Measurements from ENCODE around the gene ABI3BP.
A peak's percentile ranks its signal among the peaks of the same experiment; 100 is the strongest.

Gene ABI3BP

GRCh38 chr3:100891033-100891432, 102.2 kb downstream of the ABI3BP start:
- TF ChIP-seq CTCF (conservative IDR thresholded peaks at IDR 0.05; ENCODE audit: low read depth): no peak

GRCh38 chr3:100888881-100889280, 104.3 kb downstream of the ABI3BP start:
- no peak for TF ChIP-seq CTCF (conservative IDR thresholded peaks at IDR 0.05; ENCODE audit: low read depth)
- H3K27ac ChIP-seq: no peak overlapping the region
- ChIA-PET POLR2A (ENCODE audit: low non-redundant PET) (no interaction called here), CTCF (interaction anchor here (0.6 kb wide), 1 partner anchor 1355 kb away, joined by 4 read pairs; no protein-coding TSS in a partner anchor)
- DNase-seq (ENCODE audit: low spot score): no peak

More at GRCh38 chr3:100891033-100891432, 102.2 kb downstream of the ABI3BP start:
- H3K27ac ChIP-seq: no peak overlapping the region
- ChIA-PET POLR2A (ENCODE audit: low non-redundant PET) (no interaction called here), CTCF (no interaction called here)
- peak; percentile 21 for DNase-seq (ENCODE audit: low spot score)

GRCh38 chr3:100882571-100882984, 110.6 kb downstream of the ABI3BP start:
- no peak overlapping the region for H3K27ac ChIP-seq
- DNase-seq (ENCODE audit: low spot score): peak; percentile 12
- CTCF ChIA-PET: no interaction called here
- no peak for TF ChIP-seq CTCF (conservative IDR thresholded peaks at IDR 0.05; ENCODE audit: low read depth)
- POLR2A ChIA-PET (ENCODE audit: low non-redundant PET): no interaction called here

- CTCF ChIA-PET: interaction anchor here (0.6 kb wide), 1 partner anchor 83 kb away, joined by 3 read pairs; no protein-coding TSS in a partner anchor
- no peak for TF ChIP-seq CTCF (conservative IDR thresholded peaks at IDR 0.05; ENCODE audit: low read depth)
- POLR2A ChIA-PET (ENCODE audit: low non-redundant PET): no interaction called here
- DNase-seq (ENCODE audit: low spot score): no peak
- no peak overlapping the region for H3K27ac ChIP-seq
Observed at GRCh38 chr3:100880845-100881244, 112.4 kb downstream of the ABI3BP start.

- no peak for TF ChIP-seq CTCF (conservative IDR thresholded peaks at IDR 0.05; ENCODE audit: low read depth)
- POLR2A ChIA-PET (ENCODE audit: low non-redundant PET): no interaction called here
- no peak overlapping the region for H3K27ac ChIP-seq
- CTCF ChIA-PET: no interaction called here
- no peak for DNase-seq (ENCODE audit: low spot score)
Observed at GRCh38 chr3:100880072-100880471, 113.1 kb downstream of the ABI3BP start.

- ChIA-PET POLR2A (ENCODE audit: low non-redundant PET) (no interaction called here), CTCF (no interaction called here)
- TF ChIP-seq CTCF (conservative IDR thresholded peaks at IDR 0.05; ENCODE audit: low read depth): no peak
- H3K27ac ChIP-seq: no peak overlapping the region
- no peak for DNase-seq (ENCODE audit: low spot score)
Observed at GRCh38 chr3:100879195-100879810, 113.9 kb downstream of the ABI3BP start.

Measured in RWPE1 (cell line).